DND-41 (cell line): ENCODE results near the gene UST.

Experiments
- CTCF ChIP-seq: IDR thresholded peaks from 2 replicates; pipeline ENCODE4 v1.5.1; 2012; ENCODE audit warnings: borderline replicate concordance, low read length, moderate library complexity, mild to moderate bottlenecking; ENCODE audit not compliant: poor library complexity, severe bottlenecking; ENCODE audit errors: extremely low read depth
- EZH2 ChIP-seq: IDR thresholded peaks from 3 replicates; pipeline ENCODE4 v1.6.1; 2012; ENCODE audit warnings: borderline replicate concordance, low read depth, mild to moderate bottlenecking, moderate library complexity, low read length, inconsistent platforms; ENCODE audit not compliant: severe bottlenecking

- no peak for TF ChIP-seq EZH2
- TF ChIP-seq CTCF: no peak
These were observed 29.8 kb downstream of the UST start for GRCh38 chr6:148776321-148777308.
